HG03064 (cell line): Measurements from ENCODE around the gene HCFC1.
"Not testable (repeated sequence)": the region's sequence is repeated elsewhere in the genome, so short reads cannot be mapped to it uniquely, and the experiment has no call there.

Source experiments
- ATAC-seq: cut with Tn5 transposase; IDR thresholded peaks from one replicate; pipeline ENCODE4 v1.9.1; 2021; ENCODE audit warnings: low read depth; ENCODE audit not compliant: unreplicated experiment

The HCFC1 gene

GRCh38 chrX:153980394-153980793 lies 8.8 kb upstream of the HCFC1 start:
- not testable (repeated sequence) for ATAC-seq

- no peak for ATAC-seq
These were observed 3.2 kb upstream of the HCFC1 start for GRCh38 chrX:153974726-153975286.

DNA sequence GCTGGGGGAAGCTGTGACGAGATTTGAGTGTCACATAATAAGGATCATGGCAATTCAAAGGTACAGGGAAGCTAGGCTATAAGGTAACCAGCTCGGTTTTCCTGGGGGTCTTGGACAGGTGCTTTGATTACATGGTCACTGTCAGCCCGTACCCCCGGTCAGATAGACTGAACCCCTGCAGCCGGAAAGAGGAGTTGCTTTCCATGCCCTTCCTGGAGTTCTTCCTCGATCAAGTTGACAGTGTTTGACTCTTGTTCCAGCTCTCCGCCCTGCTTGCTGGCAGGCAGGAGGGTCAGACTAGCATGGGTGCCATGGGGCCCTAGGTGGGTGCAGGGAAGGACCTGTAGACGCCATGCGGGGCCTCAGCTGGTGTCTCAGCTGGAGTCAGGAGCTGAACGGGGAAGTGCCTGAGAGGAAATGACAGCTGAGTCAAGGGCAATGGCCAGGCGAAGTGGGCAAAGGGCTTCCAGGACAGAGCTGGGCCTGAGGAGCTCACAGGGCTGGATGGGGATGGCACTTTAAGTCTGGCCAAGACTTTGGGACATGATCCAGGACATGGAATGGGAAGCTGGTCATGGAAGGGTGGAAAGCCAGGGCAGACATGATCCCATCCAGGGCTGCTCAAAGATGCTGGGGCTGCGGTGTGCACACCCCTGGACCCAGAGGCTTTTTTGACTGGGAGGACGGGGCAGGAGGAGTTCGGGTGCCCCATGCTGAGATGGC lies 2.5 kb upstream of the HCFC1 start:
- ATAC-seq = no peak

GRCh38 chrX:153973127-153974002 lies 1.7 kb upstream of the HCFC1 start:
- ATAC-seq = no peak

DNA sequence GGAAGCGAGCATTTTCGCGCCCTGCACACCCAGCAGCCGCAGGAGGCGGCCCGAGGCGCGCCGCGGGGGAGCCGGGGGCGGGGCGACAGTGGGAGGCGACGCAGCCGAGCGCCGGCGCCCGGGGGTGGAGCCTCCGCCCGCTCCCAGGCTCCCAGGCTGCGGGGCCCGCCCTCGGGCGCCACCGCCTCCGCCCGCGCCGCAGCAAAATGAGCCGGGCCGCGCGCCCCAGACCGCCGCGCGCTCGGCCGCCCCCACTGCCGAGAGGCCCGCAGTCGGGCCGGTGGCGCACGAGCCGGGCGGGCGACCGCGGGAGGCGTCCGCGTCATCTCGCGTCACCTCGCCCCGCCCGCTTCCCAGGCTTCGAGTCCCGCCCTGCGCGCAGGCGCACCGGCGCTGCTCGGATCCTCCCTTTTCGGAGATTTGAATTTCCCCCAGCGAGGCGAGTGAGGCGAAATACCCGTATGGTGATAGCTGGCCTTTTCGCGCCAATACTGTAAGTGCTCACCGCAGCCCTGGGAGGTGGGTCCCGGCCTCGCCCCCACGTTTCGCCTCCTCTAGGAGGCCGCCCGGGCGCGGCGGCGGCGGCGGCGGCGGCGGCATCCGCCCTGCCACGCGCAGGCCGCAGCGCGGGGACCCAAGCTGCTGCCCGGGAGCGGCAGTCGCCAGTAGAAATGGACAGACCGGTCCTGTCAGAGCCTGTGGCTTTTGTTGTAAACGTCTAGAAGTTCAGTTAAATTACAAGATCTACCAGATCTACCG lies 929 bp upstream of the HCFC1 start, which contains the start of gene TMEM187:
Gene TMEM187 (plus strand): TSS at position 387 of the 759 bp plus-strand sequence. CDS start 9,309 bp downstream, outside the sequence.
- ATAC-seq = peak; percentile 62

- peak; percentile 43 for ATAC-seq
These were observed 531 bp downstream of the HCFC1 start for GRCh38 chrX:153971124-153971449.

DNA sequence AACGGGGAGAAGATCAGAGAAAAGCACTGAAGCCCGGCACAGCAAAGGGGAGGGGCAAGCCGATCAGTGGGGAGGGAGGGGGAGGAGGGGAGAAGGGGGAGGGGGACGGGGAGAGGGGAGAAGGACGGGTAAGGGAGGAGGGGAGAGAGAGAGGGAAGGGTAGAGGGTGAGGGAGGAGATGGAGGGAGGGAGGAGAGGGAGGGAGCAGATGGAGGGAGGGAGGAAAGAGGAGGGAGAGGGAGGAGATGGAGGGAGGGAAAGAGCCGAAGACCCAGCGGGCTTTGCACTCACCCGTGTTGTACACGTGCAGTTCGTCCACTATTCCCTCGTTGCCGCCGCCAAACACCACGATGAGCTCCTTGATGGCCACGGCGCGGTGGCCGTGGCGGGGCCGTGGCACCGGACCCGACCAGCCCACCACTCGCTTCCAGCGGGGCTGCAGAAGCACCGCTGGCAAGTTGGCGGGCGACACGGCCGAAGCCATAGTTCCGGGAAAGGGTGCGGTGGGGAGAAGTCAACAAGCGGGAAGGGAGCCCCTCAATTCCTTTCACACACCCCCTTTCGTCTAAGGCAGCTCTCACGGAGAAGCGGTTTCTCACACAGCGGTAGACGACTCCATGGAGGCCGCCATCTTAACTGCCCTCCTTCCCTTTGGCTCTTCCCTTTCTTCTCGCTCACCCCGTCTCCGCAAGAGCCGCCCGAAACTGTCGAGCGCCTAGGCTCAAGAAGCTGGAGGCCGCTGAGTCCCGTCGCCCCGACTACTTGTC lies 1.1 kb downstream of the HCFC1 start:
- ATAC-seq = peak; percentile 3

DNA sequence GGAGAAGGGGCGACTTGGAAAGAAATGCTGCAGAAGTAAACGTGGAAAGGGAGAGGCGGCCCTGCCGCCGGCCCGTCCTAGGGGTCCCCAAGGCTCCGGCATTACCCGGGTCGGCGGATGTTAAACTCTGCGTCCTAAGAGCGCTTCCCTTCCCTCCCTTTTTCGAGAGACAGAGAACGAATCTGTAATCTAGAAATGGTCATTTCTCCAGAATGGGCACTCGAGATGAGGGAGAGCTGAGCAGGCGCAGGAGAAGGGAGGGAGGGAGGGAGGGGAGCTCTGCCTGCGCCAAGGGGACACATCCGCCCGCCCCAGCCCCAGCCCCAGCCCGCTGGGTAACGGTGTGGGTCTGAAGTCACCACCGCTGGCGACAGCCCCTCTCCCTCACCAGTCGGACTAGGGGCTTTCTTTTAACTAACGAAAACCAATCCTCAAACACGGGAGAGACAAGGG lies 1.7 kb downstream of the HCFC1 start:
- ATAC-seq = no peak

DNA sequence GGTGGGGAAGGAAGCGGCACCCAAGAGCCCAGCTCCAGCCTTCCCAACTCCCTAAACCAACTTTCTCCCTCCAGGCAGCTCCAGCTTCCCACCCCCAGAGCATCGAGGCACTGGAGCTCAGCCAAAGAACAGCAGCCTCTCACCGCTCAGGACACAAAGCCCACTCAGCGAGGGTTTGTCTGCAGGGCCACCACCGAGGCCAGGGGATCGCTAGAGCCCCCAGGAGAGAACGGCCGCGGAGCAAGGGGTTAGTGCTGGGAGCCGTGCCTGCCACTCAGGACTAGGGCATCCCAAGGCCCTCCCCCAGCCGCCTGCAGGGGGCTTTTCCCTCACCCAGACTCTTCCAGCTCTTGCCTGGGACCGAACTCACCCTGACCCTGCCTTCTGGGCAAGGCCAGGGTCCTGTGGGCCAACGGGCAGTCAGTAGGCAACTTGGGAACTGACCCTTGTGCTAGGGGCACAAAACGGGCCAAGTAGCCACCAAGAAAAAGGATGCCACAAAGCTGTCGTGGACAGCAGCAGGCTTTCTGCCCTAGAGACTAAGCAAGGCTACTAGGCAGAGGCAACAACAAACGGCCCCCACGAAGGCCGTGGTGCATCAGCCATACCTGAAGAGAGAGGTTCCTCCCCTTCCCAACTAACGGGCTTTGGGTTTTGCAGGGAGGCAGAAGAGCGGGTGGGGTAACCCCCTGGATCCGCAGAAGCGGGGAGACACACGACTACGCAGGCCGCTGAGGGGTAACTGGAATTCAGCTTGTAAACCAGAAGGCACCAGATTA lies 2.3 kb downstream of the HCFC1 start:
- ATAC-seq = no peak

DNA sequence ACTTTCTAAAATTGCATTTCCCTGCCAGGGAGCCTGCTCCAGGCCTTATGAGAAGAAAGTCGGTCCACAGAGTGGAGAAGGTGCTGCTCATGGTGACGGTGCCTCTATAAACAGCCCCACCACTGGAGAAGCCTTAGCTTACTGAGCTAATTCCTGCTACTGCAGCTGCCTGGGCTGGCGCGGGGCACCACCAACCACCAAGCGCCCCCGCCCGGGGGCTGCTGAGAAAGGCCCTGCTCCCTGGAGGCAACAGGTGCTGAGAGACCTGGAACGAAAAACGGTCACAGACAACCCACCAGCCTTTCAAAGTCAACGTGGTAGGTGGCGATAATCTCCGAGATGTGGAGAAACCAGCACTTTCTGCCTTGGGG lies 2.9 kb downstream of the HCFC1 start:
- no peak for ATAC-seq

- ATAC-seq = no peak
These were observed 3.4 kb downstream of the HCFC1 start for GRCh38 chrX:153968255-153968654.

GRCh38 chrX:153967536-153968224 lies 3.9 kb downstream of the HCFC1 start:
- ATAC-seq = no peak

DNA sequence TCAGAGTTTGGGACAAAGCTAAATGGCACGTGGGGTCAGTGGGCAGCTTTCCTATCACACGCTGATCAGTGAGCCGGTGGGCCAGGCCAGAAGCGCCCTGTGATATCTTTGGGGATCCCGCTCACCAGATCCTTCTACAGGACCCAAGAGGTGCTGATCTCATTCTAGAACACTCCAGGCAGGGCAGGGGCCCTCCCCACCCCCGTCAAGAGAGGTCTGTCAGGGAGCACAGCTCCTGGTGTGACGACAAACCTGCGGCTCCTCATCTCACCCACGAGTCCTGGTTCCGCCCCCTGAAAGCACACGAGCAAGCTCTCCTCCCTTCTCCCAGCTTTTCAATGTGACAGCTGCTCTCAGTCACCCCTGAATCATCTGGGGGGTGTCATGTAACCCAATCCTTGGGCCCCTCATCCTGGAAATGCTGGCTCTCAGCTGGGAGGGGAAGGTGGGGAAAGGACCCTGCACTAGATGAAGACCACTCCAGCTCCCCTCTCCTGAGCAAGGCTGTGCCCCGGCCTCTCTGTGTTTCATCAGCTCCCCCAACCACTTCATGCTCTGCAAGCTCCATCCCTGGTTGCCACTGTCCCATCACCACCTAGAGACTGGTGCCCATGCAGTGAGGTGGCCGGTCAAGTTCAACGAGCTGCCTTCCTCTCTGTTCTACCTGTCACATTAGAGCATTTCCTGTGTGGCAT lies 4.6 kb downstream of the HCFC1 start:
- ATAC-seq = no peak

- ATAC-seq = no peak
These were observed 5.3 kb downstream of the HCFC1 start for GRCh38 chrX:153966283-153966688.

- no peak for ATAC-seq
These were observed 6.2 kb downstream of the HCFC1 start for GRCh38 chrX:153965406-153965805.

- no peak for ATAC-seq
These were observed 7.5 kb downstream of the HCFC1 start for GRCh38 chrX:153964105-153964504.

DNA sequence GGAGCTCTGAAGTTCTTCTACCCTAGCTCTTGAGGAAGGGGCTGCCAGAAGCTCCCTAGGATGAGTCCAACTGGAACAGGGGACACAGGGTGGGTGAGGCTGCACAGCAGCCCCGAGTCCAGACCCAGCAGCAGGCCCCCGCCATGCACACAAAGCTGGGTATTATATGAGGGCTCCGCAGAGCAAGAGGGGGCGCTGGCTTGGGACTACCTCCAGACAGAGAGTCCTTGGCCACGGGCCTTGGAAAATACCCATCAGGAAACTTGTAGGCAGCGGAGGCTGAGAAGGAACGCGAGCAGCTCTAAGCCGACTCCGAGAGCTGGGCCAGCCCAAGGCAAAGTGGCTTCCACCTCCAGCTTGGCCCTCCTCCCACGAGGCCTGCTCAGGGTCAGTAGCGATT lies 8.1 kb downstream of the HCFC1 start:
- no peak for ATAC-seq

DNA sequence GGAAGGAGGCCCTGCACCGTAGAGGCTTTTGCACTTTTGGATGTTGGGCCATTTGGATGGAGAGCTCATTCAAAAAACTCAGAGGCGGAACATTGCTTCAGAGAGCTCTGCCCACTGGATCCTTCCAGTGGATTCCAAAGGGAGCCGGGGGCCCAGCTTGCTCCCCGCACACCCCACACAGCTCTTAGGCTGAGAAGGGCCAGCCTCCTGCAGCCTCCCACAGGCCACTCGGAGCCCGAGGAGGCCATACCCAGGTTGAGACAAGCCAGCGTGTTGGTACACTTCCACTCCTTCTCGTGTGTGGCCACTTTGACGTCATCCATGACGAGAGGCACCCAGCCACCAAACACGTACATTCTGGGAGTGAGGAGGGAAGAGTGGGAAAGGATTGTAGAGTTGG lies 10.3 kb downstream of the HCFC1 start:
- ATAC-seq = no peak
